GM18909 (cell line): ENCODE data around the gene AP3S2.
"Not testable (repeated sequence)": the region's sequence is repeated elsewhere in the genome, so short reads cannot be mapped to it uniquely, and the experiment has no call there.

ENCODE experiments used
- ATAC-seq: cut with Tn5 transposase; IDR thresholded peaks from one replicate; pipeline ENCODE4 v1.9.1; 2021; ENCODE audit warnings: mild to moderate bottlenecking; ENCODE audit not compliant: unreplicated experiment, poor library complexity

The AP3S2 gene

DNA sequence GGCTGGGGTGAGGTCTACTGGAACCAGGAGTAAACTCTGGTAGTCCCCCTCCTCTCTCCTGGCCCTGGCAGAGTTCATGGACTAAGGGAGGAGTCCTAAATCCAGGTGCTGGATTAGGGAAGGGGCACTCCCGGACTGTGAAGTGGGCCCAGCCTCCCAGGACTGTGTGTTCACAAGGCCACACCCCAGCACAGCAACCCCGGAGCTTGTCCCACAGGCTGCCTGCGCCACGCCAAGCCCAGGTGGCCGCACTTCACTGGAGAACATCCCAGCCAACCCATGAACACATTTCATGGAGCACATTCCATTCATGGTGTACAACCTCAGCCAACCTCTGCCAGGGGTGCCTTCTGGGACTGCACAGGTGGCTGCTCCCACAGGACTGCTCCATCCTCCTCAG, 10.7 kb upstream of the AP3S2 start:
- no peak for ATAC-seq

DNA sequence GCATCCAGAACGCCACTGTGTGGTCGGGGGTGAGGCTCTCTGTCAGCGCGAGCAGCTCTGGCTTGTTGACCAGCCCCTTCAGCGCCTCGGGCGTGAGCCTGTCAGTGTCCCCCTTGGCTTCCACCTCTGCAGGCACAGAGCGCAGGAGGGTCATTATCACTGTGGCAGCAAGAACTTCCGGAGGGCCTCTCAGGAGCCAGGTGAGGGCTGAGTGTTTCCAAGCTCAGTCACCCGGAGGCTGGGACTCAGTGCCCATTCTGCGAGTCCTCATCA, 10.0 kb upstream of the AP3S2 start:
- no peak for ATAC-seq

GRCh38 chr15:89903015-89903857, 9.4 kb upstream of the AP3S2 start:
- ATAC-seq, result no peak

DNA sequence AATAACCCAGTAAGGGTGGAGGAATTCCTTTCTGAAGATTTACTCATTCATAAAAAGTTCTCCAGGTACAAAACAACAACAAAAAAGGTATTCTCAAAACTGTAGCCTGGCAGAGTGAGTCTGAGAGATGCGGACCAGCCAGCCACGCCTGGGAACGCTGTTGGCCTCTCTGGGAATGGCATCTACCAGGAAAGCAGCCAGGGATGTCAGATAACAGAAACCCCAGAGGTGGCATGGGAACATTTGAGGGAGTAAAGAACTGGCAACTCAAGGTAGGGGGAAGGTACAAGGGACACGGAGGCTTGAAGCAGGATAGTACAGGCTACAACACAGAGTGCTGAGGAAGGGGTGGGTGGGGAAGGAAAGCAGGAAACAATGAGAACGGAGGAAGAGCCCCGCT, 7.1 kb upstream of the AP3S2 start:
- no peak for ATAC-seq

- ATAC-seq, result no peak
Measured at GRCh38 chr15:89899951-89900567, 6.3 kb upstream of the AP3S2 start.

DNA sequence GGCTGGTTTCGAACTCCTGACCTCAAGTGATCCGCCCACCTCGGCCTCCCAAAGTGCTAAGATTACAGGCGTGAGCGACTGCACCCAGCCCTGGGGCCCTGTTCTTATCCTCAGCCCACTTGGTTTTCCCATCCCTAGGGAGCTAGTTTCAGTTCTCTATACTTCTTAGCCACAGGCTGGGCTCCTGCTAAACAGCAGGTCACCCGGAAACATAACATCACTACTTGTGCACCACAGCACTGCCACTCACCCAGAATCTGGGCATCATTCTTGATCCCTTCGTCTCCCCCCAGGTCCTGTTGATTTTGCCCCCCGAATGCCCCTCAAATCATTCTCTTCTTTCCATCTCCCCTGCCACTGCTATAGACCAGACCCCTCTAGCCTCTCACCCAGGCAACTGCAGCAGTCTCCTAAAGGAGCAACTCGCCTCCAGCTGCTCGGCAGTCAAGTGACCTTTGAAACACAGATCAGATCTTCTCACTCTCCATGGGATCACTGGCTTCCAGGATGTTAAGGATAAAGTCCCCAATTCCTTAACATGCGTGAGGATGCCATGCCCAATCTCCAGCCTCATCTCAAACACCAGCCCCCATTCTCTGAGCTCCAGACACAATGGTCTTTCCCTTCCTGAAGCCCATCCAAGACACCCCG, 5.6 kb upstream of the AP3S2 start:
- ATAC-seq, result no peak

DNA sequence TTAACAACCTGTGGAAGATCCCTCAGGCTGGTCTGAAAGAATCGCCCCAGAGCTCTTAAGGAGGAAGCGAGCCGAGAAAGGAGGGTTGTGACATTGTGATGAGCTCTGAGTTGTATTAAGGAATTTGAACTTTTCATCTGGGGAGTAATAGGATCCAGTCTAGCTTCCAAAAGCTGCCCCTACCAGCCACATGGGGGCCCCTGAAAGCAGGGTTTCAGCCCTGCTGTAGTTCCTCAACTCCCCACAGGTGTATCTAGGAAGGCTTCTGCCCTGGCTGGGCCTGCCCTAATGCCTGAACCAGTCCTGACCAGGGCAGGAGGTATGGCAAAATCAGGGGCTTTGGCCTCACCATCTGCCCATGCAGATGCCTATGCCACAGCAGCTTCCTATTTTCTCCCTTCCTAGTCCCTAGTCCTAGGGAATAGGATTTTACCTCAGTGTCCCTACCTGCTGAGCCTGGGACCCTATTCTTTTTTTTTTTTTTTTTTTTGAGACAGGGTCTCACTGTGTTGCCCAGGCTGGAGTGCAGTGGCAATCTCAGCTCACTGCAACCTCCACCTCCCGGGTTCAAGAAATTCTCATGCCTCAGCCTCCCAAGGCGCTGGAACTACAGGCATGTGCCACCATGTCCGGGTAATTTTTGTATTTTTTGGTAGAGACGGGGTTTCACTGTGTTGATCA, 5.0 kb upstream of the AP3S2 start:
- ATAC-seq, result peak; percentile 59

- no peak for ATAC-seq
Measured at GRCh38 chr15:89898146-89898545, 4.4 kb upstream of the AP3S2 start.

- ATAC-seq, result no peak
Measured at GRCh38 chr15:89893027-89893426, 767 bp downstream of the AP3S2 start.

DNA sequence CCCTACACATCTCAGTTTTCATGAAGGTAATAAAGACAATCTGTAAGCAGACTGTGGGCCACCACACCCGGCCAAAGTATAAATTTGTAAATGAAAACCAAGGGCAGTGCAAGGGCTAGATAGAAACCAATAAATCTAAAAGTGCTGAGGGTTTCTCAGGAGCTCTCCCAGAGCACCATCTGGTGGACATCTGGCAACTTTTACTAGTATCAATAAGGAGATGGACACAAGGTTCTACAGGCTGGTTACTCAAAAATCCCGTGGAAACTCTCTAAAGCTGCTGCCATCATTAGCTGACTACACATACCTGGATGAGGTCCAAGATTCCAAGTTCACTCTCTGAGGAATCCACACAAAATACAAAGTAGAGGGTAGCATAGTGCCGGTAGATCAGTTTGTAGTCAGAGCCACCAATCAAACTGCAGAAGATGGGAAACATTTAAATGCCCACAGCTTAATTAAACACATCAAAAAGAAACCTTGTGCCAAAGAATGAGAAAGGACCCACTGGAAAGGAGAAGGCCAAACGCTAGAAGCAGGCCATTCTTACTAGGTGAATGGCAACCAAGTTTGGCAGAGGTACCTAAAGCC, 5.5 kb downstream of the AP3S2 start:
- ATAC-seq, result no peak

DNA sequence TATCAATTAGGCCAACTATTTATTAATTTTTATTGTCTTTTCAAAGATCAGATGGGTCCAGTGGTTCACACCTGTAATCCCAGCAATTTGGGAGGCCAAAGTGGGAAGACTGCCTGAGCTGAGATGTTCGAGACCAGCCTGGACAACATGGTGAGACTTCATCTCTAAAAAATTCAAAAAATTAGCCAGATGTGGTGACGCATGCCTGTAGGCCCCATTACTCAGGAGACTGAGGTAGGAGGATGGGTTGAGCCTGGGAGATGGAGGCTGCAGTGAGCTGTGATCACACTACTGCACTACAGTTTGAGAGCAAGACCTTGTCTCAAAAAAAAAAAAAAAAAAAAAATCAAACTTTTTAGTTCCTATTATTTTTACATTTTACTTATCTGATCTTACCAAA, 8.2 kb downstream of the AP3S2 start:
- no peak for ATAC-seq

GRCh38 chr15:89885179-89885578, 8.6 kb downstream of the AP3S2 start:
- ATAC-seq, result not testable (repeated sequence)

- ATAC-seq, result no peak
Measured at GRCh38 chr15:89883518-89883917, 10.3 kb downstream of the AP3S2 start.

GRCh38 chr15:89880727-89881126, 13.1 kb downstream of the AP3S2 start:
- ATAC-seq, result no peak

- no peak for ATAC-seq
Measured at GRCh38 chr15:89878323-89878722, 15.5 kb downstream of the AP3S2 start.

GRCh38 chr15:89877083-89877425, 16.7 kb downstream of the AP3S2 start:
- no peak for ATAC-seq

DNA sequence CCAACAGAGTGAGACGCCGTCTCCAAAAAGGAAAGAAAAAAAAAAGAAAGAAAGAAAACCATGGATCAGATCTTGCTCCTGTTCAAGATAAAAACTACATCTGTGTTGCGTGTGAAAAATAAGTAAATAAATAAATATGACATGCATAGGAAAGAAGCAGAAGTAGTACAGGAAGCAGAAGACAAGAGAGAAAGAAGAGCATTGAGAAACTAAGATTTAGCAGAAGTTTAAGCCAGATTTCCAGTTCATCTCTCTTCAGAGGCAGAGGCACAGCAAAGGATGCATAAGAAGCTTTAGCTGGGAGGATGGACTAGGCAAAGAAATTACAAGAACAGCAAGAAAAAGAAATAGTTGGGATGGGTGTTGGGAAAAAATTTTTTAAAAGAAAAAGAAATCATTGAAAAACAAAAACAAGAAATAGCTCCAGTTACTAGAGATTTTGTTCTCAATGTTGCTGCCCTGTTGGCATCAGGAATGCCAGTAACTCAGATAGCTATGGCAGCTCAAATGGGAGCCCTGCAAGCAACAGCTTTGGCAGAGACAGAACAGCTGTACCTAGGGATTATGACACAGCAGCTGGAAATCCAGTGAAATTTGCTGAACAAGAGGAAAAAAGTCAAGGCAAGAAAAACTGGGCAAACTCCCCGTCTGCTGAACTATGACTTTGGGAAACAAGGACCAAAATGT, 17.3 kb downstream of the AP3S2 start:
- no peak for ATAC-seq

GRCh38 chr15:89875741-89876140, 18.1 kb downstream of the AP3S2 start:
- ATAC-seq, result no peak

- ATAC-seq, result peak; percentile 77
Measured at GRCh38 chr15:89874926-89875564, 18.7 kb downstream of the AP3S2 start.
